GM21737 (cell line): ENCODE results near the gene CREBBP.
"Not testable (repeated sequence)": the region's sequence is repeated elsewhere in the genome, so short reads cannot be mapped to it uniquely, and the experiment has no call there.

Source experiments
- ATAC-seq: cut with Tn5 transposase; IDR thresholded peaks from one replicate; pipeline ENCODE4 v1.9.1; 2021; ENCODE audit warnings: mild to moderate bottlenecking, moderate library complexity; ENCODE audit not compliant: unreplicated experiment

The CREBBP gene

GRCh38 chr16:3880623-3881498 lies at the start of gene CREBBP:
TSS of gene CREBBP (minus strand) at chr16:3880713. CDS start at chr16:3879916, 797 bp downstream.
- peak; percentile 75 for ATAC-seq

- ATAC-seq, result not testable (repeated sequence)
Observed at GRCh38 chr16:3927147-3927546, 46.6 kb upstream of the CREBBP start.

GRCh38 chr16:3924763-3925162 lies 44.2 kb upstream of the CREBBP start:
- no peak for ATAC-seq

- no peak for ATAC-seq
Observed at GRCh38 chr16:3922241-3922640, 41.7 kb upstream of the CREBBP start.

- no peak for ATAC-seq
Observed at GRCh38 chr16:3920206-3920605, 39.7 kb upstream of the CREBBP start.

GRCh38 chr16:3919413-3919812 lies 38.9 kb upstream of the CREBBP start:
- ATAC-seq, result no peak

- ATAC-seq, result no peak
Observed at GRCh38 chr16:3915426-3916260, 35.1 kb upstream of the CREBBP start.

- no peak for ATAC-seq
Observed at GRCh38 chr16:3912897-3913296, 32.4 kb upstream of the CREBBP start.

GRCh38 chr16:3912373-3912772 lies 31.9 kb upstream of the CREBBP start:
- ATAC-seq, result no peak

- ATAC-seq, result not testable (repeated sequence)
Observed at GRCh38 chr16:3911741-3912140, 31.2 kb upstream of the CREBBP start.

GRCh38 chr16:3909791-3910583 lies 29.5 kb upstream of the CREBBP start:
- ATAC-seq, result no peak

GRCh38 chr16:3908951-3909437 lies 28.5 kb upstream of the CREBBP start:
- no peak for ATAC-seq

GRCh38 chr16:3907586-3907985 lies 27.1 kb upstream of the CREBBP start:
- ATAC-seq, result no peak

GRCh38 chr16:3906363-3906762 lies 25.9 kb upstream of the CREBBP start:
- ATAC-seq, result no peak

GRCh38 chr16:3904875-3905274 lies 24.4 kb upstream of the CREBBP start:
- ATAC-seq, result no peak

GRCh38 chr16:3890091-3890490 lies 9.6 kb upstream of the CREBBP start:
- no peak for ATAC-seq

- no peak for ATAC-seq
Observed at GRCh38 chr16:3889059-3889458, 8.5 kb upstream of the CREBBP start.

GRCh38 chr16:3885999-3886398 lies 5.5 kb upstream of the CREBBP start:
- ATAC-seq, result not testable (repeated sequence)

GRCh38 chr16:3884398-3884797 lies 3.9 kb upstream of the CREBBP start:
- ATAC-seq, result no peak

- no peak for ATAC-seq
Observed at GRCh38 chr16:3882531-3882930, 2.0 kb upstream of the CREBBP start.

GRCh38 chr16:3881499-3881990 lies 1.0 kb upstream of the CREBBP start:
- ATAC-seq, result no peak
